ENCODE data around the gene HOXA9.

HOXA9 gene

GRCh38 chr7:27200761-27201579, 35.6 kb upstream of the HOXA9 start:
- DNase-seq: peak; percentile 29

- no peak for DNase-seq
These were observed 34.8 kb upstream of the HOXA9 start, which contains the start of gene HOXA13 for GRCh38 chr7:27199849-27200760. TSS of gene HOXA13 (minus strand) at chr7:27200091. CDS start at chr7:27200077, 14 bp downstream.

- DNase-seq: no peak
These were observed 33.8 kb upstream of the HOXA9 start for GRCh38 chr7:27198871-27199801.

GRCh38 chr7:27198138-27198841, 33.0 kb upstream of the HOXA9 start:
- no peak for DNase-seq

GRCh38 chr7:27197137-27198042, 32.1 kb upstream of the HOXA9 start:
- DNase-seq: no peak

GRCh38 chr7:27196287-27196767, 31.0 kb upstream of the HOXA9 start:
- peak; percentile 29 for DNase-seq

- no peak for DNase-seq
These were observed 29.5 kb upstream of the HOXA9 start for GRCh38 chr7:27194686-27195379.

- no peak for DNase-seq
These were observed 28.6 kb upstream of the HOXA9 start for GRCh38 chr7:27194002-27194352.

- DNase-seq: no peak
These were observed 28.1 kb upstream of the HOXA9 start for GRCh38 chr7:27193335-27194001.

GRCh38 chr7:27192546-27193334, 27.4 kb upstream of the HOXA9 start:
- no peak for DNase-seq

GRCh38 chr7:27191833-27192545, 26.7 kb upstream of the HOXA9 start:
- DNase-seq: no peak

GRCh38 chr7:27191161-27191731, 25.9 kb upstream of the HOXA9 start:
- DNase-seq: no peak

- peak; percentile 75 for DNase-seq
These were observed 24.8 kb upstream of the HOXA9 start for GRCh38 chr7:27189997-27190748.

- DNase-seq: no peak
These were observed 24.1 kb upstream of the HOXA9 start for GRCh38 chr7:27189295-27189996.

- no peak for DNase-seq
These were observed 23.3 kb upstream of the HOXA9 start for GRCh38 chr7:27188386-27189294.
